Caki2 (cell line): Measurements from ENCODE around the gene RAC2. TPM values are rescaled to one million over a fixed set of nuclear protein-coding genes. Genes with fewer than 3 reads are reported as not detected.
"Not testable (repeated sequence)": the region's sequence is repeated elsewhere in the genome, so short reads cannot be mapped to it uniquely, and the experiment has no call there.

Experiments used
- DNase-seq: peaks from one replicate; pipeline ENCODE4 v3.0.0-alpha.2; 2015; ENCODE audit warnings: low read depth
- in situ Hi-C: cut with HindIII; loops from 2 replicates; pipeline ENCODE4 v1.10.0; 2016; ENCODE audit warnings: low sequenced_read_pairs, low pct_unique_long_range_greater_than_20kb, mixed read lengths
- total RNA-seq: library from RNA; depleted of rRNA; stranded (reverse); fragments of >200 nt; shearing (Covaris generic); gene quantifications from 2 replicates; pipeline ENCODE4 v1.2.3, GENCODE V29; 2014; ENCODE audit warnings: low replicate concordance

RAC2 gene
- total RNA-seq, 1 experiment from 2014 or later = 20.6 TPM

- no peak for DNase-seq
- in situ Hi-C loops = no loop called here
These were observed 16.2 kb upstream of the RAC2 start for GRCh38 chr22:37260155-37260795.

DNA sequence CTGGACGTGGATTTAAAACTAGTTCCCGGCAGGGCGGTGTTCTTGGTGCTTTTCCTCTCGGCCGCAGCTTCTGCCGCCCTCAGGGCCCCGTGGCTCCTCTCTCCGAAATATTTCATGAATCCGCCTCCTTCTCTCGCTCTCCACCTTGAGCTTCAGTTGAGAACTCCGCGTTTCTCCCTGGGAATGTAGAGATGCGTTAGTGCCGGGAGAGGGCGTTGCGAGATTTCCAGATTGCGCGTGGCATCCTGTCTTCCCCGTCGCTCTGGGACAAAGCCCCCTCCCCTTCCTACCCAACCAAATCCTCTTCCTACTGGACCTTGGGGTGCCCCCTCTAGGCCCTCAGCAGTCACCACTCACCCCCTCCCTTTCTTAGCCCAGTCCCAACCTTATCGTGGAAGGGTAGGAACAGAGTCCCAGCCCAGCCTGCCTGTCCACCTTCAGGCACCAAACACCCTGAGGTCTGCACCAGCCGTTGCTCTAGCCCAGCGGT is 15.5 kb upstream of the RAC2 start:
- DNase-seq = no peak
- in situ Hi-C loops = no loop called here

DNA sequence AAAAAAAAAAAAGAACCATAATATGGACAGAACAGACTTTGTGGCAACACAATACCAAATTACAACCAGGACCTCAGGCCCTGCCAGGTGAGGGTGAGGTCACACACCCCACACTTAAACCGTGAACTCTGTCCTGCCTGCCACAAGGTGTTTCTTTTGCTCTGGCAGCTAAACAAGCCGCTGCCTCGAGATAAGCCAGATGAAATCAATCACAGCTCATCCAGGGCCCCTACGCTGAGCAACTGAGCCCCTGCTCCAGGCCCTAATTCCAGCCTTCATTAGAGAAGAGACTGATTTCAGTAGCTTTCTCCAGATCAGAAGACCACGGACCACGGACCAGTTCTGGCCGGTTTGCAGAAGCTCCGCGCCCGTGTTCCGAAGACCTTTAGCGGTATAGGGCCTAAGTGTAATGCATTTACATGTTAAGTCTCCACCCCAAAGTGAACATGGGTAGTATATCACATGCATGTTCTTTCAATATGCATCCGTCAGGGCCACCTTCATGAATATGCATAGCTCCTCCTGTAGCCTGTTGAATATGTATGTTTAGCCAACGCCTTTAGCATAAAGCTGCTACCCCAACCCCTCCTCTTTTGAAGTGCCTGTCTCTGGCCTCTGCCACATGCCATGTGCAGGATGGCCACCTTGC is 14.8 kb upstream of the RAC2 start:
- in situ Hi-C loops = no loop called here
- no peak for DNase-seq

DNA sequence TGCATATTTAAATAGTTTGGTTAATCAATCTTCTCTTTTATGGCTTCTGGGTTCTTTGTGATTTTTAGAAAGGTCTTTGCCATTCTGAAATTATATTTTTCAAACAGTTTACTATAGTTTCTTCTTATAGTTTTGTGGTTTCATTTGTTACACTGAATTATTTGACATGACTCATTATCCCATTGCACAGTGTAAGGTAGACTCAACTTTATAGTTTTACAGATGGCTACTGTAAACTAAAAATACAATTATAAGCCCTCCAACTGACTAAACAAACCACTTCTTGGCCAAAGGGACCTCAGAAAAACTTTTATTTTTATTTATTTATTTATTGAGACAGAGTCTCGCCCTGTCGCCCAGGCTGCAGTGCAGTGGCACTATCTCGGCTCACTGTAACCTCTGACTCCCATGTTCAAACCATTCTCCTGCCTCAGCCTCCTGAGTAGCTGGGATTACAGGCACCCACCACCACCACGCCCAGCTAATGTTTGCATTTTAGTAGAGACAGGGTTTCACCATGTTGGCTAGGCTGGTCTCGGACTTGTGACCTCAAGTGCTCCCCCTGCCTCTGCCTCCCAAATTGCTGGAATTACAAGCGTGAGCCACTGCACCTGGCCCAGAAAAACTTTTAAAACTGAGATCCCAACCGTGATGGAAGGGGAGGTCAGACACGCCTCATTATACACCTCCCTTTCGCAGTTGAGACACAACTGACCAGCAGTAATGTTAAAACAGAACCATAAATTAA is 14.1 kb upstream of the RAC2 start:
- in situ Hi-C loops = no loop called here
- DNase-seq = no peak

DNA sequence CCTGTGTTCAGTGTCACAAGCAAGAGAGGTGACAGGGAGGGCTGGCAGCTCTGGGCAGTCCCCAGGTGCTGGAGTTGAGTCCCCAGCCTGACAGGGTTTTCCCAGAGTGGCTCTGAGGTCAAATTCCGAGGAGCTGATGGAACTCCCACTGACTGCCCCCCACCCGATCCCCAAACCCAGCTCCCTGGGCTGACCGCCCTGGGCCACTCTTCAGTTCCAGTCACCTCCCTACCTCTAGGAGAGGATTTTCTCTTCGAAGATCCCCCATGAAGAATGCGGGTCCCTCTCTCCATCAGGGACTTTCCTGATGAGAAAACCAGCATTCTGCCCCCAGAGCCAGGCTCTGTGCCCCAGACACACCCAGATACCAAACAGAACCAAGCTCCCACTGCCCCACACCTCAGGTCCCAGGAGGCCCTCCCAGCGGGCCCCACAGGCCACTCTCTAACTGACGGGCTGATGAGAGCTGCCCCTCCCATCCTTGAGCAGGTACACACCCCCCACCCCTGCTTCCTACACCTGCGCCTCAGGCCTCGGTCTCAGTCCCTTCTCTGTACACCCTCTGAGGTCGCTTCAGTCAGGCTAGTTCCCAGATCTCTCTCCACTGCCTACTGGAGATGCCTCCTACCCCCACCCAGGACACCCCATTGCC is 12.1 kb upstream of the RAC2 start:
- in situ Hi-C loops = no loop called here
- no peak for DNase-seq

DNA sequence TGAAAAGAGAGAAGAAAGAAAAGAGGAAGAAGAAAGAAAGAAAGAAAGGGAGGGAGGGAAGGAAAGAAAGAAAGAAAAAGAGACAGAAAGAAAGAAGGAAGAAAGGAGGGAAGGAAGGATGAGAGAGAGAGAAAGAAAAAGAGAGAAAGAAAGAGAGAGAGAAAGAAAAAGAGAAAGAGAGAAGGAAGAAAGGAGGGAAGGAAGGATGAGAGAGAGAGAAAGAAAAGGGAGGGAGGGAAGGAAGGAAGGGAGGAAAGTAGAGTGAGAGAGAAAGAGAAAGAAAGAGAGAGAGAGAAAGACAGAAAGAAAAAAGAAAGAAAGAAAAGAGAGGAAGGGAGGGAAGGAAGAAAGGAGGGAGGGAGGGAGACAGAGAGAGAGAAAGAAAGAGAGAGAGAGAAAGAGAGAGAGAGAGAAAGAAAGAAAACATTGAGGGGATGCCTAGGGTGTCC is 11.5 kb upstream of the RAC2 start:
- DNase-seq = no peak
- in situ Hi-C loops = no loop called here

DNA sequence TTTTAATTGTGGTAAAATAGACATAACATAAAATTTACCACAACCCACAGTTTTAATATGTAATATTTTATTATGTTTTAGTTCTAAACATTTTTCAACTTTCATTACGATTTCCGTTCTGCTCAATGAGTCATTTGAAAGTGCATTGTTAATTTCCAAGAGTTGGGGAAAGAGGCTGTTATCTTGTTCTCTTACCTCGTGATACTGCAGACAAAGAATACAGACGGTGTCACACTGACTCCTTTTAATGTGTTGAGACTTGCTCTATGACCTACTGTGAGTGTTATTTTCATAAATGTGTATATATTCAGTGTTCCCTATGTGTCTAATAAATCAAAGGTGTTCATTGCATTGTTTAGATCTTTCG is 10.8 kb upstream of the RAC2 start:
- no peak for DNase-seq
- in situ Hi-C loops = no loop called here

DNA sequence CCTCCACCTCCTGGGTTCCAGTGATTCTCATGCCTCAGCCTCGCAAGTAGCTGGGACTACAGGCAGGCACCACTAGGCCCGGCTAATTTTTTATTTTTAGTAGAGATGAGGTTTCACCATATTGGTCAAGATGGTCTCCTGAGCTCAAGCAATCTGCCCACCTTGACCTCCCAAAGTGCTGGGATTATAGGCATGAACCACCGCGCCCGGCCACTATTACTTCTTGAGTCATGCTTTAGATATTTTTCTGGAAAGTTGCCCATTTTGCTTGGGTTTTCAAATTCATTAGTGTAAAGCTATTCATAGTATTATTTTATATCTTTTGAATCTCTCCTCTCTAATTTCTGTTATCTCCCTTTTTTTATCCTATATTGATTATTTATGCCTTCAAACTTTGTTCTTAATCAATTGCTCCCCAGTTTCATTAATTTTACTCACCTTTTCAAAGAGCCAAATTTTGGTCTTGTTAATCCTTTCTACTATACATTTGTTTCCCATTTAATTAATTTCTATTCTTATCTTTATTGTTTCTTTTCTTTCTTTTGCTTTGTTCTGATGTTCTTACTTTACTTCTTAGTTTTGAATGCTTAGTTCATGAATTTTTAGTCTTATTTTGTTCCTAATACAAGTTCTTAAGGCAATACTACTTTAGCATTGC is 10.3 kb upstream of the RAC2 start:
- peak; percentile 37 for DNase-seq
- in situ Hi-C loops = no loop called here

- in situ Hi-C loops = no loop called here
- no peak for DNase-seq
These were observed 9.1 kb upstream of the RAC2 start for GRCh38 chr22:37253126-37253660.

- DNase-seq, in situ Hi-C loops: not testable (repeated sequence)
These were observed 7.8 kb upstream of the RAC2 start for GRCh38 chr22:37251836-37252235.

- in situ Hi-C loops = no loop called here
- DNase-seq = no peak
These were observed 5.9 kb upstream of the RAC2 start for GRCh38 chr22:37249986-37250385.

GRCh38 chr22:37248251-37248650 is 4.2 kb upstream of the RAC2 start:
- peak; percentile 33 for DNase-seq
- in situ Hi-C loops = no loop called here

GRCh38 chr22:37245740-37246139 is 1.7 kb upstream of the RAC2 start:
- in situ Hi-C loops = no loop called here
- no peak for DNase-seq

DNA sequence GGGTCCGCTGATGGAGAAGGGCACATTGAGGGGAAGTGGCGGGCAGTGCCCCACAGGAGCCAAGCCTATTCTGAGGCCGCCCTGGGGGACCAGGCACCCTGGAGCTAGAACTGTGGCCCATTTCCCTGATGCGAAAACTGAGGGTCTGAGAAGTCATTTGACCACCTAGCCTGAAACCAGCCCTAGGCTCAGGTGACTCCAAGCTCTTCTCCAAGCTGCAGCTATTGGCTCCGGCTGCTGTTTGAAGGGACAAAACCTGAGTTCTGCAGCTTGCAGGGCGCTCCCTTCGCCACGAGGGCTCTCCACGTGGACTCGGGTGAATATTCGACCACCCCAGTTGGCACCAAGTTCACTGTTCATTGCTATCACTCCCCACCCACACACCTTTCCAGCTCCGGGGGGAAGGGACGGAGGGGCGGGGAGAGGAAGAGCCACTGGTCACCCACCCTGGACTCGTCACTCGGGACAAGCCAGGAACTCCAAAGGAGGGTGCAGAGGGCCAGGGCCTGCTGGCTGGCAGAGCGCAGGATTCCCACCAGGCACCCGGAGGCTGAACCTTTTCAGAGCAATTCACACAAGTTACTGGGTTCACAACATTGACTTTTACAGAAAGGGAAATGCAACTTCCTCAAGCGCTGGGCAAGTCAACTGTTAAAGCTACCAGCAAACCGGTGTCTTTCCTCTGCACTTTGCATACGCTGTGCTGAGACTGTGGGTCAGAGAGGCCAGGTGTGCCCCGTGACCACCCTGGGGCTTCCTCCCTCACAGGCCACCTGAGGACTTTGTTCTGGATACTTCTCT is 1.1 kb upstream of the RAC2 start:
- DNase-seq = no peak
- in situ Hi-C loops = no loop called here

- DNase-seq = no peak
- in situ Hi-C loops = no loop called here
These were observed 511 bp downstream of the RAC2 start for GRCh38 chr22:37243402-37244113.

GRCh38 chr22:37242395-37242918 is 1.6 kb downstream of the RAC2 start:
- in situ Hi-C loops = no loop called here
- DNase-seq = peak; percentile 52
